GM19043 (cell line): ENCODE measurements around the gene LOC128125822.
"Not testable (repeated sequence)": the region's sequence is repeated elsewhere in the genome, so short reads cannot be mapped to it uniquely, and the experiment has no call there.

Experiments
- ATAC-seq: cut with Tn5 transposase; IDR thresholded peaks from one replicate; pipeline ENCODE4 v1.9.1; 2021; ENCODE audit warnings: low read depth; ENCODE audit not compliant: unreplicated experiment

The LOC128125822 gene

DNA sequence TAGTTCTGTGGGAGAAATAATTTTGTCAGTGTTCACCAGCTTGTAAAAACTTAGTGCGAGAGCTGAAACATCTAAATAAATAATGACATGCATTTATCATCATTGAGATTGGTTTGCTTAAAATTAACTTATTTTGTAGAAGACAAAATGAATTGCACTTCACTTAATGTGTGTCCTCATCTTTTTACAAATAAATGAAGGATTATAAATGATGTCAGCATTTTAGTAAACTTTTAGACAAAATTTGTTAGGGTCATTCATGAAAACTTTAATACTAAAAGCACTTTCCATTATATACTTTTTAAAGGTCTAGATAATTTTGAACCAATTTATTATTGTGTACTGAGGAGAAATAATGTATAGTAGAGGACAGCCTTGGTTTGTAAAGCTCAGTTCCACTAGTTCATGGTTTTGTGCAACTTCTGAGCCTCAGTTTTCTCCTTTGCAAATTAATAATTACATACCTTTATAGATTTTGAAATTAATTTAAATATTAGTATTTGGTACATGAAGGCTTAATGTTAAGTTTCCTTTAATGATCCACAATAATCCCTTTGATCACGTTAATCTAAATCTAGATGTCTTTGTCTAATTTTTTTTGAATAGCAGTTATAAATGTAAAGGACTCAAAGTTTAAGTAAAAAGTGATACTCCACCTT, 9.2 kb downstream of the LOC128125822 start:
- no peak for ATAC-seq

DNA sequence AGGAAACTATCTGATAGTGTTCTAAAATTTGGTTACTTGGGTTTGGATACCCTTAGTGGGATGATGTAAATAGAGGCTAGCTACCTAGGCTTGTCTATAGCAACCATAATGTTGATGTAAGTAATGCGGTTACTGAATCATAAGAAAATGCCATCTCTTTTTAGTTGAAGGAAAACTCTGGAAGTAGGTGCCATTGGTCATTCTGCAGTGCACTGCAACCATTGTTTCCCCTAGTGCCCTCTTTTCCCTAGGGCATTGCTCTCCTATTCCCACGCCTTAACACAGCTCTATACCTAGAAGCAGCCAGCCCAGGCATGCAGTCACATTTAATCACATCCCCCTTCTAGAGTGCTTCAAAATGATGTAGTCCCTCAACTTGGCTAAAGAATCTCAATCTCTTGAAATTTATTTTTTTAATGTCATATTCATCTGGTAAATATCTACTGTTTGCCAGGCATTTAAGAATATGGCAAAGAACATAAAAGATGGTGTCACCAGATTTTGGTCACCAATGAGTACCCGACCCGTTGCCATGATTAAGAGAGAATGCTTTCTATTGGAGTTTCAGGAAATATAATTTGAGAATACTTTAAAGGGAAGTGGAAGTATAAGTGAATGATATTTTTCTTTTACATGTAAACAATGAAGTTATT, 10.4 kb downstream of the LOC128125822 start:
- no peak for ATAC-seq

DNA sequence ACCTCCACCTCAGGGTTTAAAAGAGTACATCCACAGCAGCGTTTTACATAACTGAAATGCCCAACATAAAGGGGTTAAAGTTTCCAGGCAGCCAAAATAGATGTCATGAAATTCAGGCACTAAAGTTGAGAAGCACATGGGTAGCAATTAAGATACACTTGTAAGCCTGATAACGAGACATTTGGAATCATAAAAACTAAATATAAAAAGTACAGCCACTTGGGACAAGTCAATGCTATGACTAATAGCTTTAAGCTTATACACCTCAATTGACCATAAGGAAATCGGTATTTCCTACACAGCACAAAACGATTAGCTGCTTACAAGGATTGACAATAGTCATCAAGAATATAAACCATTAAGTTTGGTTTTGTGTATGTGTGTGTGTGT, 11.8 kb downstream of the LOC128125822 start:
- ATAC-seq, result no peak

DNA sequence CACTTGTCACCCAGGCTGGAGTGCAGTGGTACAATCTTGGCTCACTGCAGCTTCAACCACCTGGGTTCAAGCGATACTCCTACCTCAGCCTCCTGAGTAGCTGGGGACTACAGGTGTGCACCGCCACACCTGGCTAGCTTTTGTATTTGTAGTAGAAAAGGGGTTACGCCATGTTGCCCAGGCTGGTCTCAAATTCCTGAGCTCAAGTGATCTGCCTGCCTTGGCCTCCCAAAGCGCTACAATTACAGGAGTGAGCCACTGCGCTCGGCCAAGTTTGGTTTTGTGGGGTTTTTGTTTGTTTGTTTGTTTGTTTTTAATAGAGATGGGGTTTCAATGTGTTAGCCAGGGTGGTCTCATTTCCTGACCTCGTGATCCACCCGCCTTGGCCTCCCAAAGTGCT, 12.3 kb downstream of the LOC128125822 start:
- no peak for ATAC-seq

DNA sequence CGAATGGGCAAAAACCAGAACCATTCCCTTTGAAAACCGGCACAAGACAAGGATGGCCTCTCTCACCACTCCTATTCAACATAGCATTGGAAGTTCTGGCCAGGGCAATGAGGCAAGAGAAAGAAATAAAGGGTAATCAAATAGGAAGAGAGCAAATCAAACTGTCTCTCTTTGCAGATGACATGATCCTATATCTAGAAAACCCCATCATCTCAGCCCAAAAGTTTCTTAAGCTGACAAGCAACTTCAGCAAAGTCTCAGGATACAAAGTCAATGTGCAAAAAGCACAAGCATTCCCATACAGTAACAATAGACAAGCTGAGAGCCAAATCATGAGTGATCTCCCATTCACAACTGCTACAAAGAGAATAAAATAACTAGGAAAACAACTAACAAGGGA, 13.4 kb downstream of the LOC128125822 start:
- not testable (repeated sequence) for ATAC-seq

DNA sequence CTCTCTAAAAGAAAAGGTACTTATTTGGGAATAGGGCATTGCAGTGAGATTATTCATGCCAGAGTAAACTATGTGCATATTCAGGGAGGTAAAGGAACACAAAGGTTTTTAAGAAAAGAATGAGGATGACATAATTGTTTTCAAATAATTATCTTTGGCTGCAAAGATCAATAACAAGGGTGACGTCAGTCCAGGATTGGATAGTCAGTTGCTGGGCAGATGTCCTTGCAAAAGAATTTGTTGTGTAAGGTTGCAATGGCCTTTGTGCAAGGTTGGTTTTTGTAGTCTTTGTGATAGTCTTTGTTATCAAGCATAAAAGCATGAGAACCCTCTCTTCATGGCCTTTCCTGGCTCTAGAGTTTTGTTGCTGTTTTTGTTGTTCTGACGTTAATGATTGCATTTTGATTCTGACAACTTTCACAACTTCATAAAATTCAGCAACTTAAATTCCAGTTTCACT, 17.7 kb downstream of the LOC128125822 start:
- ATAC-seq, result no peak

DNA sequence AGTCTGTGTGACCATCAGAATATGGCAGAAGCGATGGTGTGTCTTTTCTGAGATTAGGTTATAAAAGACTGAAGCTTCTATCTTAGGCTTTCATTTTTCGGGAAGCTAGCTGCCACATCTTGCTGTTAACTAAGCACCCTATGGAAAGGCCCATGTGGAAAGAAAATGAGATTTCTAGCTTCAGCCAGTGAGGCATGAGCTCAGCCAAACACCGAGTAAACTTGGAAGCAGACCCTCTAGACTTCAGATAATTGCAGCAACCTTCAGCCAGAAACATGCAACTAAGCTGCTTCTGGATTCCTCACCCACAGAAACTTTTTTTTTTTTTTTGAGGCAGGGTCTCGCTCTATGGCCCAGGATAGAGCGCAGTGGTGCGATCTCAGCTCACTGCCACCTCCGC, 20.6 kb downstream of the LOC128125822 start:
- ATAC-seq, result no peak

DNA sequence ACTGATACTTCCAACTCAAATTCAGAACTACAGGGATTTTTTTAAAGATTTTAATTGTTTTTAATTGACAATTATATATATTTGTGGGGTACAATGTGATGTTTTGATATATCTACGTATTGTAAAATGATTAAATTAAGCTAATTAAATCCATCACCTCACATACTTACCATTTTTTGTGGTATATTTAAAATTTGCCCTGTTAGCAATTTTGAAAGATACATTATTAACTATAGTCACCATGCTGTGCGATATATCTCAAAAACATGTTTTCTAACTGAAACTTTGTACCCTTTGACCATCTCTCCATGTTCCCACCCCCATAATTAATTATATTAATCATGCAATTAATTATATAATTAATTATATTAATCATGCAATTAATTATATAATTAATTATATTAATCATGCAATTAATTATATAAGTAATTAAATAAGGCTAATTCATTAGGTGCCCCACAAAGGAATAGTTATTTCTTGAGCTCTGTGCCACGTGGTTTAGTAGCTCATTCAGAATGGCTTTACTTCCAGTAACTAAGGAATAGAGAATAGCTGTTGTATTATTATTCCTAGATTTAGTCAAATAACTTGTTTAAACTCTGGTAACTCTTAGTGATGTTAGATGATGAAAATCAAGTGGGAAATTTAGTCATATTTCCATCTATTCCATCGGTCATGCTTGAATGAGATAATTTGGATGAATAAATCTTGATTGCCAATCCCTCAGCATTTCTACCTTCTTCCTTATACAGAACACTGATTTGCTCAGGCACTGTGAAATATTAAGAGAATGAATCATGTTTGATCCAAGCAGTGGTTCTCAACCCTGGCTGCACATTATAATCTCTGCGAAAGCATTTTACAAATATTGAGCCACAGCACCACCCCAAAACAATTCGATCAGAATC, 25.1 kb downstream of the LOC128125822 start:
- ATAC-seq, result no peak

DNA sequence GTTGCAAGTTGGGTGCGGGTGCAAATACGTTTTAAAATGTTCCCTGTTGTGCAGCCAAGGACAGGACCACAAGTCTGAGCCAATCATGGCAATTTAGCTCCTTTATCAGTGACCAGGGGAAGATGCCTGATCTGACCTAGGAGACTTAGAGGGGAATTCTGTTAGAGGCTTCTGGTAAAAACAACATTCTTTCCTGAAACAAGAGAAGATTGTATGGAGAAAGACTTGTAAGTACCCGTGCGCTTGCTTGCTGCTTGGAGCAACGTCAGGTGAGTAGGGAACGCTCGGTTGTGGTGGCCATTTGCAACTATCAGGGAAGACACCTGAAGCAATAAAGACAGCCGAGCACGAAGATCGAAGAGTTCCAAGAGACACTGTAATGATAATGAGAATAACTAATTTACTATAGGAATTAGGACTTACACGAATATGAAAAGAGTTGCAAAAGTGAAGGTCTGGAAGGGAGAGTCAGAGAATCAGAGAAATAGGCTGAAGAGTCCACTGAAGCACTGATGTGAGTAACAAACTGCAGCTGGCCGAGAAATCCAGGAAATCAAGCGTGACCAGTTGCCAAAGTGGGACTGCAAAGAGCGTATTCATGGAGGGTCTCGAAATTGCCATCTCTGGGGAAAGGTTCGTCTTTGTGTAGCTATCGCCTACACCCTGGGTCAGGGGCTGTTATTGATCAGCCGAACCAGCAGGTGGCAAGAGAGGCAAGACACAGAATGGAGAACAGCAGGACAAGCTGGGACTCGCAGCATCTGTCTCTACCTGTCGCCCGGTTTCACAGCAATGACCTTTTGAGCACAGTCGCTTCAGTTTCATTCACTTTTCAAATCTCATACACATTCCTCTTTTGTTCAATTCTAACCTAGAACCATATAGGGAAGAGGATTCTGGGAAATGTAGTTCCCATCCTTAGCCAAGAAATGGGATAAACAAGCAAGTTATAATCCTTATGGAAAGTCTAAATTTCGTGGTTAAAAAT, 26.1 kb downstream of the LOC128125822 start:
- peak; percentile 100 for ATAC-seq

DNA sequence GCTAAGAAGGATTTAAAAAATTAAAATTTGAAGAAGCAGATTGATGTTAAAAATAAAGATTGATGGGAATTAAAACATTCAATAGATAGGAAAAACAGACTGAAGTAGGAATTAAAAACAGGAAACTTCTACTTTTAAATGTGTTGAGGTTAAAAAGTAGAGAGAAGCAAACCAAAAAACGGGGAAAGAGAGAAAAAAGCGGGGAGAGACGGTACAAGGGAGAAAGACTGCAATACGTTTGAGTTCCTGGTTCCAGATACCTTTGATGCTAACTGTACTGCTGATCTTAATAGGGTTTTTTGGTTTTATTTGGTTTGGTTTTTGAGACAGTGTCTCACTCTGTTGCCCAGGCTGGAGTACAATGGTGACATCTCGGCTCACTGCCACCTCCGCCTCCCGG, 27.0 kb downstream of the LOC128125822 start:
- ATAC-seq, result no peak

DNA sequence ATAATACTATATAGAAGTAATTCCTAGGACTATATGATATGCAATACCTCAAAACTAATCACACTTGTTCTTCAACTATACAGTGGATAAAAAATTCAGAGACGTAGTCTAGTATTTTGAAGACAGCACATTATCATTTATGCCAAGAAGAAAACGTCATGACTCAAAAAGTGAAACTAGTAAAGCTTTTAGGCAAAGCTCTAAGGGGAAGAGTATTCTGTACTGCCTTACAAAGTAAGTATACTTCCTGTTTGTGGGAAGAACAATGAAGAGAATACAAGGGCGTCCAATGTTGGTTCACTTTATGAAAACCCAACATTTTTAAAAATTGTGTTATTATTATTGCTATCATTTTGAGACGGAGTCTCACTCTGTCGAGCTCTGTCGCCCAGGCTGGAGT, 27.9 kb downstream of the LOC128125822 start:
- ATAC-seq, result no peak

DNA sequence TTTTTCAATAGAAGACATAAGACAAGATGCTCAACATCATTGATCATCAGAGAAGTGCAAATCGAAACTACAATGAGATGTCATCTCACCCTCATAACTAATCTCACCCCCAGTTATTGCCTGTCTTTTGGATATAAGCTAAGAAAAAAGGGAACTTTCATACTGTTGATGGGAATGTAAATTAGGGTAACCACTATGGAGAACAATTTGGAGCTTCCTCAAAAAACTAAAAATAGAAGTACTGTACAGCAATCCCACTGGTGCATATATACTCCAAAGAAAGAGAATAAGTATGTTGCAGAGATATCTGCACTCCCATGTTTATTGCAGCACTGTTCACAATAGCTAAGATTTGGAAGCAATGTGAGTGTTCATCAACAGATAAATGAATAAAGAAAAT, 37.0 kb downstream of the LOC128125822 start:
- ATAC-seq, result no peak

DNA sequence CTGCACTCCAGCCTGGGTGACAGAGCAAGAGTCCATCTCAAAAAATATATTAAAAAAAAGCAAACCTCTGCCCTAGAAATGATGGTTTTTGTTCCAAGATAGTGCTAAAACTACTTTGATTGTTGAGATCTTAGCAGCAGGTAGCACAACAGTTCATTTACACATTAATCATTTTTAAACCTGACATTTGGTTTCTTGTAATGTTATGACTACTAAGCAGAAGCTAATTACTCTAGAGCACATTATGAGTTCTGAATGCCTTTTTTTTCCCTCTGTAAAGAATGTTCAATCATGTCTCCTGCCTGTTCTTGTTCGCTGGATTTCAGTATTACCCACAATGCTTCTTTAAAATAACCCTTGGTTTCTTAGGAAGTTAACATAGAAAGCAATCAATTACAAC, 38.7 kb downstream of the LOC128125822 start:
- ATAC-seq, result no peak

DNA sequence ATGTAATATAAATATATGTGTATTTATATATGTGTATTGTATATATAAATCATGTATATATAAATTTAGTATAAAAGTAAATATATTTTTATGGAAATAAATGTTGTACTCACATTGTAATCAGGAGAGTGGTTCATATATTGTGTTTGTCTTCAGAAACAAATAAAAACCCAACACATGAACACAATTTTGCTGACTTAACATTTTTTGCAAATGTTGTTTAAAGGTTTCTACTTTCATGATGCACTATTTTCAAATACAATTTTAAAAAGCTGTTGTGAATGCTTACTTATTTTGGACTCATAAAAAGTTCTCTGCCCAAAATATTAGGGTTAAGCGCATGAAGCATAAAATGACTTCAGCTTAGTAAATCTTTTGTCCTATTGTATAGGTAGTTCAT, 39.3 kb downstream of the LOC128125822 start:
- ATAC-seq, result no peak

DNA sequence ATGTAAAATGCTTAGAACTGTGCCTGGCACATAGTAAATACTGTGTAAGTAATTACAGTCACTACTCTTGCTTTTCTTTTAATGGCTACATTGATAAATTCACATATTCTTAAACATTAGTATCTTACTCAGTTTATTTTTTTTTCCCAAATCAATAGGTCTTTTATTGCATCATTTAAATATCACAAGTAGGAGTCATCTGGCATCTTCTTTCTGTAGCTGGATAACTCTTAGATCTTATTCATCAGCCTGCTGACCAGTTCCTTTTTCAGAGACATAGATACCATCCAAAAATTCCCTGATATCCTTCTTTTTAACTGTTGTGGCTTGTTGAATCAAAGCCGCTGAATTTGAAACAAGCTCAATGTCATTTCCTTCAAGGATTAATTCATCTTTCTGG, 43.3 kb downstream of the LOC128125822 start:
- no peak for ATAC-seq
